GM12878 (cell line): ENCODE results near the gene S100P. TPM values are rescaled to one million over a fixed set of nuclear protein-coding genes. Genes with fewer than 3 reads are reported as not detected.

Source experiments
- ATAC-seq: fragments of 200-7000 bp; cut with Tn5 transposase; 3 replicates; pipeline ENCODE4 v1.9.1; 2020; ENCODE audit warnings: mild to moderate bottlenecking, moderate library complexity
- BruUV-seq: library from RNA; stranded (reverse); fragments of 400-500 nt; replicated peaks from 2 replicates; lab custom pipeline; 2021; lab: Mats Ljungman, UMichigan
- CTCF ChIA-PET: fragments of 300-600 bp; sonication (Branson Sonifier 250); formaldehyde crosslinking; extraction: SDS; loops from one replicate; lab custom pipeline; 2021; ENCODE audit warnings: inconsistent platforms; lab: Yijun Ruan, JAX
- POLR2A ChIA-PET: fragments of 350-600 bp; formaldehyde crosslinking; extraction: SDS; loops from one replicate; lab custom pipeline; 2021; ENCODE audit warnings: inconsistent platforms; lab: Charles Lee
- RAD21 ChIA-PET: fragments of 300-600 bp; sonication (Branson Sonifier 250); formaldehyde crosslinking; loops from one replicate; lab custom pipeline; 2023; ENCODE audit warnings: antibody characterized with exemption; ENCODE audit not compliant: unreplicated experiment; lab: Charles Lee
- SMC1A ChIA-PET: fragments of 300-600 bp; sonication (Branson Sonifier 250); formaldehyde crosslinking; loops from one replicate; lab custom pipeline; 2023; ENCODE audit not compliant: unreplicated experiment, uncharacterized antibody; lab: Charles Lee
- DNase-seq: peaks from one replicate; pipeline ENCODE4 v3.0.0-alpha.2; 2011; ENCODE audit warnings: low read depth, low spot score
- FAIRE-seq: peaks from 3 replicates; lab custom pipeline; 2011; peaks lifted over from hg19 to GRCh38; lab: Jason Lieb, UNC
- H2AFZ ChIP-seq: 2 replicates; pipeline ENCODE4 v1.6.0; 2011; ENCODE audit warnings: low read depth, low read length, control low read depth; ENCODE audit not compliant: control insufficient read depth
- H3K27ac ChIP-seq: 2 replicates; pipeline ENCODE4 v1.5.1; 2011; ENCODE audit warnings: control low read depth; ENCODE audit not compliant: control insufficient read depth, insufficient read depth
- H3K27me3 ChIP-seq, 2 experiments: replicated peaks in 1 of 2; 2 replicates each; pipeline versions ENCODE4 v1.6.0 to v1.6.1; 2011; ENCODE audit warnings: low read length in 1 of 2; ENCODE audit not compliant: control insufficient read depth in 2 of 2, insufficient read depth in 2 of 2
- H3K36me3 ChIP-seq, 2 experiments: 2 replicates each; pipeline ENCODE4 v1.5.1; 2011; ENCODE audit warnings: low read length in 1 of 2; ENCODE audit not compliant: control insufficient read depth in 2 of 2, insufficient read depth in 2 of 2
- H3K4me1 ChIP-seq: 2 replicates; pipeline ENCODE4 v1.6.1; 2011; ENCODE audit warnings: mild to moderate bottlenecking, low read length, moderate library complexity, mixed read lengths; ENCODE audit not compliant: control insufficient read depth, insufficient read depth
- H3K4me2 ChIP-seq: 2 replicates; pipeline ENCODE4 v1.6.0; 2011; ENCODE audit warnings: control low read depth; ENCODE audit not compliant: control insufficient read depth, insufficient read depth
- H3K4me3 ChIP-seq: fragments of 200-600 bp; sonication (generic); 2 replicates; pipeline ENCODE4 v1.5.1; 2016
- H3K79me2 ChIP-seq: 2 replicates; pipeline ENCODE4 v1.6.0; 2011; ENCODE audit warnings: low read length; ENCODE audit not compliant: control insufficient read depth, insufficient read depth
- H3K9ac ChIP-seq: 2 replicates; pipeline ENCODE4 v1.8.0; 2011; ENCODE audit warnings: low read length, control low read depth, mixed read lengths; ENCODE audit not compliant: control insufficient read depth, insufficient read depth
- H3K9me3 ChIP-seq: replicated peaks from 3 replicates; pipeline ENCODE4 v1.5.1; 2011; ENCODE audit warnings: mild to moderate bottlenecking, low read length; ENCODE audit not compliant: control insufficient read depth, insufficient read depth
- H4K20me1 ChIP-seq: 2 replicates; pipeline ENCODE4 v1.6.0; 2011; ENCODE audit not compliant: control insufficient read depth, insufficient read depth
- ASH2L ChIP-seq: fragments of 300-600, 200-600 bp; sonication (generic); IDR thresholded peaks from 2 replicates; pipeline ENCODE4 v1.6.1; 2017; ENCODE audit warnings: low read depth, mild to moderate bottlenecking, borderline replicate concordance
- ATF3 ChIP-seq: IDR thresholded peaks from 2 replicates; pipeline ENCODE4 v1.6.1; 2011; ENCODE audit warnings: low read depth, mild to moderate bottlenecking, low read length, moderate library complexity, borderline replicate concordance; ENCODE audit errors: extremely low read depth
- ATF7 ChIP-seq: fragments of 450-650 bp; IDR thresholded peaks from 2 replicates; pipeline ENCODE4 v1.6.1; 2016; ENCODE audit warnings: low read depth, mild to moderate bottlenecking
- CBX5 ChIP-seq: sonication (generic); IDR thresholded peaks from 2 replicates; pipeline ENCODE4 v1.6.1; 2016; ENCODE audit warnings: low read depth, moderate library complexity, mild to moderate bottlenecking, inconsistent platforms
- DPF2 ChIP-seq: fragments of 450-650 bp; IDR thresholded peaks from 2 replicates; pipeline ENCODE4 v1.6.1; 2017; ENCODE audit warnings: mild to moderate bottlenecking
- EGR1 ChIP-seq, 2 experiments: IDR thresholded peaks; 1 replicate in 1 of 2; 2 replicates in 1 of 2; pipeline ENCODE4 v1.6.1; 2011 to 2012; ENCODE audit warnings: low read depth in 2 of 2, low read length in 2 of 2, borderline replicate concordance in 1 of 2, mild to moderate bottlenecking in 1 of 2, moderate library complexity in 1 of 2
- HDAC2 ChIP-seq: fragments of 200-600 bp; sonication (generic); IDR thresholded peaks from 2 replicates; pipeline ENCODE4 v1.6.1; 2017
- HDGF ChIP-seq: fragments of 450-650 bp; IDR thresholded peaks from 2 replicates; pipeline ENCODE4 v1.6.1; 2016; ENCODE audit warnings: antibody characterized with exemption
- IKZF1 ChIP-seq: fragments of 450-650 bp; conservative IDR thresholded peaks from 2 replicates; pipeline ENCODE4 v1.6.1; 2017; ENCODE audit warnings: antibody characterized with exemption, mild to moderate bottlenecking
- IRF4 ChIP-seq: IDR thresholded peaks from 2 replicates; pipeline ENCODE4 v1.6.1; 2011; ENCODE audit warnings: low read depth, low read length
- JUND ChIP-seq: IDR thresholded peaks from 2 replicates; pipeline ENCODE4 v1.6.1; 2012; ENCODE audit warnings: low read depth, mild to moderate bottlenecking, low read length, improper control_type of control experiment, moderate library complexity
- KAT2A ChIP-seq: conservative IDR thresholded peaks from 2 replicates; pipeline ENCODE4 v1.6.1; 2011; ENCODE audit warnings: low read depth, low read length; ENCODE audit not compliant: control insufficient read depth
- KLF5 ChIP-seq: fragments of 450-650 bp; IDR thresholded peaks from 2 replicates; pipeline ENCODE4 v1.6.1; 2014; ENCODE audit warnings: mild to moderate bottlenecking; ENCODE audit not compliant: partially characterized antibody
- NKRF ChIP-seq: fragments of 450-650 bp; conservative IDR thresholded peaks from 2 replicates; pipeline ENCODE4 v1.6.1; 2017; ENCODE audit warnings: mild to moderate bottlenecking, moderate library complexity
- STAT3 ChIP-seq: IDR thresholded peaks from 2 replicates; pipeline ENCODE4 v1.6.1; 2011; ENCODE audit warnings: low read depth, low read length, improper control_type of control experiment
- TBL1XR1 ChIP-seq: IDR thresholded peaks from 2 replicates; pipeline ENCODE4 v1.6.1; 2012; ENCODE audit warnings: low read depth, low read length, improper control_type of control experiment
- YY1 ChIP-seq: IDR thresholded peaks from 2 replicates; pipeline ENCODE4 v1.6.1; 2011; ENCODE audit warnings: low read depth, mild to moderate bottlenecking, low read length
- ZNF592 ChIP-seq: fragments of 450-650 bp; IDR thresholded peaks from 2 replicates; pipeline ENCODE4 v1.6.1; 2017; ENCODE audit warnings: mild to moderate bottlenecking, moderate library complexity
- ZNF622 ChIP-seq: fragments of 450-650 bp; IDR thresholded peaks from 2 replicates; pipeline ENCODE4 v1.6.1; 2017; ENCODE audit warnings: mild to moderate bottlenecking, inconsistent platforms
- WGBS: methylation state at CpG from one replicate; pipeline ENCODE4 v1.1.6; 2016; ENCODE audit warnings: low lambda C conversion rate; ENCODE audit not compliant: insufficient replicate concordance, insufficient coverage; ENCODE audit errors: missing lambda C conversion rate; 5-methylcytosine and 5-hydroxymethylcytosine counted together
- in situ Hi-C: fragments of 300-500 bp; cut with MboI; formaldehyde crosslinking; loops from 9 replicates; pipeline ENCODE4 v1.14.3; 2018; ENCODE audit warnings: mixed read lengths
- intact Hi-C: fragments of 100-400 bp; cut with micrococcal nuclease; formaldehyde crosslinking; loops from one replicate; pipeline ENCODE4 v1.14.2; 2022; ENCODE audit not compliant: unreplicated experiment
- polyA plus RNA-seq, 11 experiments: library from polyadenylated mRNA; depleted of rRNA in 4 of 11; unstranded in 6 of 11; stranded (reverse) in 5 of 11; fragments of >200 nt; fragmentation: Nextera tagmentation in 4 of 11; fragmentation: Illumina TruSeq in 1 of 11; extraction: Ambion mirVana in 4 of 11; extraction: Trizol in 1 of 11; gene quantifications; 1 replicate in 1 of 11; 2 replicates in 10 of 11; pipeline versions ENCODE4 v1.2.1 to v1.2.3, GENCODE V29; 2011 to 2016; ENCODE audit warnings: inconsistent platforms in 2 of 11, missing spikeins in 2 of 11, low read depth in 1 of 11
- total RNA-seq, 4 experiments: library from RNA; depleted of rRNA in 3 of 4; stranded (reverse); fragments of >200 nt in 3 of 4; fragmentation: Illumina TruSeq in 1 of 4; extraction: Trizol in 1 of 4; gene quantifications; 2 replicates each; pipeline versions ENCODE4 v1.2.1 to v1.2.3, GENCODE V29; 2013 to 2021

S100P gene
- total and polyA plus RNA-seq, 10 of the 15 experiments (the other 5 are each of a cell fraction or from before 2014, with no cell fraction given): 0.90 TPM; not detected in 9

- CTCF ChIA-PET: interaction anchor here (0.6 to 9.8 kb wide), 33 partner anchors 11 to 365 kb away, joined by 3 to 277 read pairs (median 5); partner anchors contain the start of genes GRPEL1, MRFAP1L1 and TBC1D14
- POLR2A ChIA-PET: interaction anchor here (0.5 to 2.8 kb wide), 4 partner anchors 153 to 349 kb away, joined by 3 to 14 read pairs (median 4); partner anchors contain the start of gene GRPEL1
- FAIRE-seq (peak; percentile 74), DNase-seq (no peak), ATAC-seq (peak; percentile 82)
- H3K9ac ChIP-seq: no peak overlapping the region
- no peaks in the 10 kb centered on the region for H3K36me3 ChIP-seq
- H2AFZ ChIP-seq: peak overlapping the region; percentile 50; the same call in 1 of the 2 replicates
- in situ Hi-C loops (loop anchor here (5.0 kb wide), 2 partner anchors 147 to 352 kb away; no protein-coding TSS in a partner anchor), intact Hi-C loops (loop anchor here (1.0 kb wide), 2 partner anchors 154 to 350 kb away; no protein-coding TSS in a partner anchor)
- RAD21 ChIA-PET: interaction anchor here (0.6 to 7.4 kb wide), 15 partner anchors 14 to 350 kb away, joined by 3 to 155 read pairs (median 4); partner anchors contain the start of genes GRPEL1 and TADA2B
- peaks cover 7% of the 10 kb centered on the region for H3K4me1 ChIP-seq
- WGBS: 1% methylated on average over 14 of the region's 14 CpGs
- H3K79me2 ChIP-seq: peaks cover 18% of the 10 kb centered on the region
- no peaks in the 10 kb centered on the region for H3K9me3 ChIP-seq
- H3K27ac ChIP-seq: no peak overlapping the region
- H3K4me3 ChIP-seq: no peak overlapping the region
- H4K20me1 ChIP-seq: peaks cover 3% of the 10 kb centered on the region; the same call in 1 of the 2 replicates
- H3K4me2 ChIP-seq: peak overlapping the region; percentile 38; the same call in 1 of the 2 replicates
- SMC1A ChIA-PET: interaction anchor here (0.6 to 6.2 kb wide), 15 partner anchors 11 to 350 kb away, joined by 3 to 153 read pairs (median 5); partner anchors contain the start of gene GRPEL1
- no peaks in the 10 kb centered on the region for H3K27me3 ChIP-seq
- no TSS peak for BruUV-seq
- no peak for TF ChIP-seq ZNF592
- 0 out of 2 replicates have a peak, but pooled peaks have one; percentile 54 for TF ChIP-seq CBX5
- TF ChIP-seq HDAC2: no peak
- no peak for TF ChIP-seq HDGF
- no peak for TF ChIP-seq ASH2L
- peak; percentile 68; the same call in 1 of the 2 replicates for TF ChIP-seq YY1
- TF ChIP-seq IRF4: no peak
- no peak for TF ChIP-seq EGR1 (IDR thresholded peaks at IDR 0.05; ENCODE audit: borderline replicate concordance in 1 of 2, low read depth in 2 of 2, low read length in 2 of 2)
- no peak for TF ChIP-seq ATF3
- no peak for TF ChIP-seq NKRF
- TF ChIP-seq KLF5: peak; percentile 37
- no peak for TF ChIP-seq ATF7
- TF ChIP-seq IKZF1: peak; percentile 63
- TF ChIP-seq ZNF622: no peak
- no peak for TF ChIP-seq KAT2A
- TF ChIP-seq TBL1XR1: no peak
- TF ChIP-seq JUND: no peak
- no peak for TF ChIP-seq DPF2
- no peak for TF ChIP-seq STAT3
Measured at GRCh38 chr4:6720202-6720699, 26.6 kb downstream of the S100P start.
